HepG2 (cell line): ENCODE data around the gene SMIM28. TPM values are rescaled to one million over a fixed set of nuclear protein-coding genes. Genes with fewer than 3 reads are reported as not detected.

Experiments
- ATAC-seq: fragments of 200-7000 bp; cut with Tn5 transposase; 3 replicates; pipeline ENCODE4 v1.9.1; 2020; ENCODE audit warnings: mild to moderate bottlenecking, moderate library complexity
- BruUV-seq: library from RNA; stranded (reverse); fragments of 400-500 nt; replicated peaks from 2 replicates; lab custom pipeline; 2021; lab: Mats Ljungman, UMichigan
- CTCF ChIA-PET: fragments of 300-600 bp; formaldehyde crosslinking; extraction: SDS; loops from one replicate; lab custom pipeline; 2021; ENCODE audit warnings: low total read pairs, inconsistent platforms, low intra/inter-chr PET ratio; lab: Yijun Ruan, JAX
- POLR2A ChIA-PET: fragments of 350-600 bp; sonication (Branson Sonifier 250); formaldehyde crosslinking; loops from one replicate; lab custom pipeline; 2020; ENCODE audit warnings: antibody characterized with exemption, inconsistent platforms; lab: Yijun Ruan, JAX
- DNase-seq: peaks from one replicate; pipeline ENCODE4 v3.0.0-alpha.2; 2015; ENCODE audit warnings: low spot score
- FAIRE-seq: peaks from 3 replicates; lab custom pipeline; 2011; peaks lifted over from hg19 to GRCh38; lab: Jason Lieb, UNC
- H2AFZ ChIP-seq: one replicate; pipeline ENCODE4 v1.6.1; 2011; ENCODE audit warnings: low read length, inconsistent platforms
- H3K27ac ChIP-seq: fragments of 300-600 bp; 3 replicates; pipeline ENCODE4 v1.8.0; 2011; ENCODE audit warnings: mixed run types, mild to moderate bottlenecking, mixed read lengths, low read length, inconsistent platforms; ENCODE audit not compliant: insufficient read depth; ENCODE audit errors: extremely low read length
- H3K27me3 ChIP-seq, 2 experiments: fragments of 200-600 bp in 1 of 2; 2 replicates in 1 of 2; 3 replicates in 1 of 2; pipeline versions ENCODE4 v1.6.0 to v1.8.0; 2011; ENCODE audit warnings: low read length in 2 of 2, mild to moderate bottlenecking in 2 of 2, moderate library complexity in 2 of 2, inconsistent platforms in 1 of 2; ENCODE audit not compliant: insufficient read depth in 2 of 2, control insufficient read depth in 1 of 2
- H3K36me3 ChIP-seq, 2 experiments: fragments of 200-600 bp in 1 of 2; replicated peaks in 1 of 2; 2 replicates in 1 of 2; 3 replicates in 1 of 2; pipeline versions ENCODE4 v1.5.1 to v1.8.0; 2011; ENCODE audit warnings: low read length in 2 of 2, inconsistent platforms in 1 of 2; ENCODE audit not compliant: insufficient read depth in 2 of 2, control insufficient read depth in 1 of 2
- H3K4me1 ChIP-seq: 2 replicates; pipeline ENCODE4 v1.5.1; 2012; ENCODE audit warnings: low read length, inconsistent platforms; ENCODE audit not compliant: insufficient read depth
- H3K4me2 ChIP-seq: 2 replicates; pipeline ENCODE4 v1.6.0; 2011; ENCODE audit warnings: low read depth, low read length, inconsistent platforms
- H3K4me3 ChIP-seq, 3 experiments: fragments of 200-600 bp in 1 of 3; sonication (generic), shearing (Covaris generic) in 1 of 3; replicated peaks in 1 of 3; 2 replicates each; pipeline ENCODE4 v1.5.1; 2011 to 2016; ENCODE audit warnings: low read length in 3 of 3, inconsistent platforms in 2 of 3, low read depth in 2 of 3, mild to moderate bottlenecking in 2 of 3, control low read depth in 1 of 3, mixed read lengths in 1 of 3; ENCODE audit not compliant: insufficient read depth in 1 of 3
- H3K79me2 ChIP-seq: one replicate; pipeline ENCODE4 v1.6.1; 2011; ENCODE audit warnings: low read length, inconsistent platforms; ENCODE audit not compliant: insufficient read depth
- H3K9ac ChIP-seq: 2 replicates; pipeline ENCODE4 v1.6.0; 2011; ENCODE audit warnings: mild to moderate bottlenecking, low read depth, low read length, inconsistent platforms; ENCODE audit not compliant: insufficient read depth
- H3K9me3 ChIP-seq: 2 replicates; pipeline ENCODE4 v1.5.1; 2012; ENCODE audit warnings: mild to moderate bottlenecking, low read length
- H4K20me1 ChIP-seq: 2 replicates; pipeline ENCODE4 v1.6.0; 2011; ENCODE audit warnings: inconsistent platforms, mild to moderate bottlenecking, low read length, moderate library complexity; ENCODE audit not compliant: insufficient read depth
- AGO2 ChIP-seq: fragments of 200-400 bp; formaldehyde crosslinking; optimal IDR thresholded peaks from 2 replicates; pipeline ENCODE3; 2017; ENCODE audit warnings: mild to moderate bottlenecking, low read depth, low read length, moderate library complexity
- ATF7-NPFF ChIP-seq: sonication (generic); formaldehyde crosslinking; IDR thresholded peaks from 2 replicates; pipeline ENCODE4 v1.8.1; 2023; ENCODE audit warnings: mild to moderate bottlenecking, low read depth, missing genetic modification reagents, moderate library complexity
- CAMTA2 ChIP-seq: sonication (generic); formaldehyde crosslinking; IDR thresholded peaks from 2 replicates; pipeline ENCODE4 v1.4.0; 2020; ENCODE audit warnings: mild to moderate bottlenecking, missing genetic modification reagents, borderline replicate concordance
- CREM ChIP-seq, 2 experiments: sonication (generic) in 1 of 2; formaldehyde crosslinking in 1 of 2; IDR thresholded peaks; 2 replicates each; pipeline versions ENCODE4 v1.4.0 to v1.6.1; 2016 to 2020; ENCODE audit warnings: antibody characterized with exemption in 1 of 2, mild to moderate bottlenecking in 1 of 2, missing genetic modification reagents in 1 of 2
- PAF1 ChIP-seq: IDR thresholded peaks from 2 replicates; pipeline ENCODE4 v1.6.1; 2016; ENCODE audit warnings: missing genetic modification reagents, missing compliant biosample characterization
- RBM22 ChIP-seq: fragments of 200-400 bp; formaldehyde crosslinking; optimal IDR thresholded peaks from 2 replicates; pipeline ENCODE3; 2017; ENCODE audit warnings: mild to moderate bottlenecking, low read length, moderate library complexity
- SP4 ChIP-seq: sonication (generic); formaldehyde crosslinking; IDR thresholded peaks from 2 replicates; pipeline ENCODE4 v1.8.1; 2023; ENCODE audit warnings: mild to moderate bottlenecking, missing genetic modification reagents
- TBX3 ChIP-seq: fragments of 450-650 bp; IDR thresholded peaks from 2 replicates; pipeline ENCODE4 v1.6.1; 2017; ENCODE audit warnings: antibody characterized with exemption, mild to moderate bottlenecking, inconsistent platforms, borderline replicate concordance
- ZNF10 ChIP-seq: sonication (generic); formaldehyde crosslinking; IDR thresholded peaks from 2 replicates; pipeline ENCODE4 v1.4.0; 2020; ENCODE audit warnings: mild to moderate bottlenecking, low read depth, missing genetic modification reagents, borderline replicate concordance
- ZNF674 ChIP-seq: sonication (generic); formaldehyde crosslinking; IDR thresholded peaks from 2 replicates; pipeline ENCODE4 v1.5.0; 2020; ENCODE audit warnings: low read depth, mild to moderate bottlenecking, missing genetic modification reagents
- WGBS: methylation state at CpG from one replicate; pipeline ENCODE4 v1.1.6; 2017; ENCODE audit warnings: low lambda C conversion rate; 5-methylcytosine and 5-hydroxymethylcytosine counted together
- in situ Hi-C: cut with HindIII; loops from 2 replicates; pipeline ENCODE4 v1.10.0; 2017; ENCODE audit warnings: low pct_unique_long_range_greater_than_20kb; ENCODE audit not compliant: extremely low pct_ligation_motif_present
- intact Hi-C: fragments of 100-400 bp; cut with micrococcal nuclease; formaldehyde crosslinking; loops from one replicate; pipeline ENCODE4 v1.10.0; 2022; ENCODE audit not compliant: unreplicated experiment
- polyA plus RNA-seq, 8 experiments: library from polyadenylated mRNA; depleted of rRNA in 3 of 8; stranded (reverse) in 7 of 8; unstranded in 1 of 8; fragments of >200 nt; fragmentation: Illumina TruSeq in 4 of 8; extraction: Trizol in 4 of 8; gene quantifications; 2 replicates each; pipeline versions ENCODE4 v1.2.1 to v1.2.3, GENCODE V29; 2011 to 2016; ENCODE audit warnings: low read depth in 4 of 8, missing spikeins in 1 of 8, mixed read lengths in 1 of 8; ENCODE audit not compliant: insufficient read depth in 1 of 8
- total RNA-seq, 5 experiments: library from RNA; depleted of rRNA; stranded (reverse); fragments of >200 nt; fragmentation: Illumina TruSeq; extraction: Trizol; gene quantifications; 2 replicates each; pipeline ENCODE4 v1.2.3, GENCODE V29; 2016; ENCODE audit warnings: low read depth in 1 of 5
- TF ChIP-seq, protein P1 (sequence below): sonication (generic); formaldehyde crosslinking; IDR thresholded peaks from 2 replicates; pipeline ENCODE4 v1.5.1; 2020; ENCODE audit warnings: missing genetic modification reagents, mild to moderate bottlenecking, borderline replicate concordance
- TF ChIP-seq, protein P2 (sequence below): sonication (generic); formaldehyde crosslinking; IDR thresholded peaks from 2 replicates; pipeline ENCODE4 v1.4.0; 2020; ENCODE audit warnings: mild to moderate bottlenecking, missing genetic modification reagents

Gene SMIM28
- total and polyA plus RNA-seq, 2 of the 13 experiments (the other 11 are each of a cell fraction or from before 2014, with no cell fraction given): not detected

DNA sequence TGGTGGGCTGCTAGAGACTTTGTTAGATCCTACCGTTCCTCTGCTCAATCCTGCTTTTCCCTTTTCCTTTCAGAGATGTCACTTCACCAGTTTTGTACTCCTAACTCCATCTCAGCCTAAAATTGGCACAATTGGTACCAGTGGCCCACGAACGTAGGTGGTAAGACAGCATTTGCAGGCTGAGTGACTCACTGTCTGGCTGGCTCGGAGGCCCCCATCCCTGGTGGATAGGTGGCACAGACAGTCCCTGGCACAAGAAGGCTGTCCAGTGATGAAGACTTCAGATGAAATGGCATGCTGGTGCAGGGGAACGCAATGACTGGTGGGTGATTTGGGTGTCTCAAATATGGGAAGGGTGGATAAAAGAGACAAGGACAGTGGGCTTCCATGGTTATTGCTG is 37.4 kb downstream of the SMIM28 start:
- intact Hi-C loops (no loop called here), in situ Hi-C loops (no loop called here)
- Histone ChIP-seq H3K4me1 (peaks cover 10% of the 10 kb centered on the region), H3K27ac (no peak overlapping the region), H3K9ac (no peak overlapping the region), H3K27me3 (no peaks in the 10 kb centered on the region), H3K36me3 (peaks cover 5 to 39% of the 10 kb centered on the region in 2 experiments), H3K79me2 (no peaks in the 10 kb centered on the region), H4K20me1 (no peaks in the 10 kb centered on the region), H3K4me3 (no peak overlapping the region), H3K9me3 (no peaks in the 10 kb centered on the region), H3K4me2 (no peak overlapping the region), H2AFZ (no peak overlapping the region)
- no TSS peak for BruUV-seq
- DNase-seq (no peak), ATAC-seq (no peak), FAIRE-seq (no peak)
- WGBS: 97% methylated on average over 5 of the region's 5 CpGs
- POLR2A ChIA-PET: interaction anchor here (1.0 kb wide), 1 partner anchor 358 kb away, joined by 3 read pairs; the partner anchor contains the start of gene CCDC28A
- CTCF ChIA-PET: no interaction called here
- TF ChIP-seq RBM22: peak; percentile 18
- TF ChIP-seq CREM (IDR thresholded peaks at IDR 0.05): no peak
- TF ChIP-seq CREM (CRISPR knock-in tag; IDR thresholded peaks at IDR 0.05): no peak

- 91% methylated on average over 3 of the region's 4 CpGs for whole genome bisulfite sequencing
- DNase-seq: no peak
- ChIA-PET CTCF (no interaction called here), POLR2A (no interaction called here)
- no peak overlapping the region for H3K27ac ChIP-seq
- no peaks in the 10 kb centered on the region for H3K79me2 ChIP-seq
- no peak overlapping the region for H3K4me2 ChIP-seq
- in situ Hi-C loops: no loop called here
- no peaks in the 10 kb centered on the region for H3K27me3 ChIP-seq
- peaks cover 3 to 31% of the 10 kb centered on the region in 2 experiments for H3K36me3 ChIP-seq
- BruUV-seq: no TSS peak
- H3K9me3 ChIP-seq: no peaks in the 10 kb centered on the region
- no peak overlapping the region for H3K4me3 ChIP-seq
- ATAC-seq: no peak
- no peak overlapping the region for H3K9ac ChIP-seq
- FAIRE-seq: no peak
- no peaks in the 10 kb centered on the region for H4K20me1 ChIP-seq
- H2AFZ ChIP-seq: no peak overlapping the region
- intact Hi-C loops: no loop called here
- peaks cover 17% of the 10 kb centered on the region for H3K4me1 ChIP-seq
- TF ChIP-seq, protein P1, sequence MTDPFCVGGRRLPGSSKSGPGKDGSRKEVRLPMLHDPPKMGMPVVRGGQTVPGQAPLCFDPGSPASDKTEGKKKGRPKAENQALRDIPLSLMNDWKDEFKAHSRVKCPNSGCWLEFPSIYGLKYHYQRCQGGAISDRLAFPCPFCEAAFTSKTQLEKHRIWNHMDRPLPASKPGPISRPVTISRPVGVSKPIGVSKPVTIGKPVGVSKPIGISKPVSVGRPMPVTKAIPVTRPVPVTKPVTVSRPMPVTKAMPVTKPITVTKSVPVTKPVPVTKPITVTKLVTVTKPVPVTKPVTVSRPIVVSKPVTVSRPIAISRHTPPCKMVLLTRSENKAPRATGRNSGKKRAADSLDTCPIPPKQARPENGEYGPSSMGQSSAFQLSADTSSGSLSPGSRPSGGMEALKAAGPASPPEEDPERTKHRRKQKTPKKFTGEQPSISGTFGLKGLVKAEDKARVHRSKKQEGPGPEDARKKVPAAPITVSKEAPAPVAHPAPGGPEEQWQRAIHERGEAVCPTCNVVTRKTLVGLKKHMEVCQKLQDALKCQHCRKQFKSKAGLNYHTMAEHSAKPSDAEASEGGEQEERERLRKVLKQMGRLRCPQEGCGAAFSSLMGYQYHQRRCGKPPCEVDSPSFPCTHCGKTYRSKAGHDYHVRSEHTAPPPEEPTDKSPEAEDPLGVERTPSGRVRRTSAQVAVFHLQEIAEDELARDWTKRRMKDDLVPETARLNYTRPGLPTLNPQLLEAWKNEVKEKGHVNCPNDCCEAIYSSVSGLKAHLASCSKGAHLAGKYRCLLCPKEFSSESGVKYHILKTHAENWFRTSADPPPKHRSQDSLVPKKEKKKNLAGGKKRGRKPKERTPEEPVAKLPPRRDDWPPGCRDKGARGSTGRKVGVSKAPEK: no peak
- TF ChIP-seq AGO2 (peak; percentile 20), ATF7-NPFF (CRISPR knock-in tag) (no peak), ZNF674 (CRISPR knock-in tag) (no peak), CAMTA2 (CRISPR knock-in tag) (no peak), PAF1 (CRISPR knock-in tag) (no peak), TBX3 (no peak), SP4 (CRISPR knock-in tag) (no peak), ZNF10 (no peak)
- TF ChIP-seq, protein P2, sequence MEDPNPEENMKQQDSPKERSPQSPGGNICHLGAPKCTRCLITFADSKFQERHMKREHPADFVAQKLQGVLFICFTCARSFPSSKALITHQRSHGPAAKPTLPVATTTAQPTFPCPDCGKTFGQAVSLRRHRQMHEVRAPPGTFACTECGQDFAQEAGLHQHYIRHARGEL (CRISPR knock-in tag): no peak
Measured at GRCh38 chr6:138416206-138416605, 38.5 kb downstream of the SMIM28 start.
